ENCODE results near the gene SERTM1. TPM values are rescaled to one million over a fixed set of nuclear protein-coding genes. Genes with fewer than 3 reads are reported as not detected.

The SERTM1 gene
- total RNA-seq, 2 donors from 2014 or later = 0.26 TPM; not detected in 1

DNA sequence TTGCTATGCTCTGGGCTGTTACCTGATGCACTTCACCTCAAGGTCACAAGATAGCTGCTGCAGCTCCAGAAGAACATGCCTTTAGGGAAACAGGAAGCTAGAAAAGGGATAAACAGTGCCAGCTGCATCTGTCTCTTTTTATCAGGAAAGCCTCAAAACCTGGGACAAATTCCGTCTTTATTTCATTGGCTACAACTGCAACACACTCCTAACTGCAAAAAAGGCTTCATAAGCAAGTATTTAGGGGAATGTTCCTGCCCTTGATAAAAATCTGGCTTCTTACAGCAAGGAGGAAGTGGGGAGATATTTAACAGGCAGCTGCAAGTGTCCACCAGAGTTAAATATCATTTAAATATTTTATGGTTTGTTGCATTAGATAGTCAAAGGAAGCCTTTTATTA is 34.2 kb upstream of the SERTM1 start:
- Histone ChIP-seq H3K27me3 (no peaks in the 10 kb centered on the region), H3K4me3 (no peak overlapping the region), H3K9me3 (no peaks in the 10 kb centered on the region), H3K4me1 (no peaks in the 10 kb centered on the region), H3K27ac (no peak overlapping the region), H3K36me3 (replicated peaks in 1 of 2; ENCODE audit: insufficient read depth in 1 of 2, low read depth in 2 of 2) (no peaks in the 10 kb centered on the region)
- no peak for ATAC-seq
- WGBS, 2 donors = 17 to 27% methylated on average over 1 of the region's 1 CpG
- TF ChIP-seq, protein P1, sequence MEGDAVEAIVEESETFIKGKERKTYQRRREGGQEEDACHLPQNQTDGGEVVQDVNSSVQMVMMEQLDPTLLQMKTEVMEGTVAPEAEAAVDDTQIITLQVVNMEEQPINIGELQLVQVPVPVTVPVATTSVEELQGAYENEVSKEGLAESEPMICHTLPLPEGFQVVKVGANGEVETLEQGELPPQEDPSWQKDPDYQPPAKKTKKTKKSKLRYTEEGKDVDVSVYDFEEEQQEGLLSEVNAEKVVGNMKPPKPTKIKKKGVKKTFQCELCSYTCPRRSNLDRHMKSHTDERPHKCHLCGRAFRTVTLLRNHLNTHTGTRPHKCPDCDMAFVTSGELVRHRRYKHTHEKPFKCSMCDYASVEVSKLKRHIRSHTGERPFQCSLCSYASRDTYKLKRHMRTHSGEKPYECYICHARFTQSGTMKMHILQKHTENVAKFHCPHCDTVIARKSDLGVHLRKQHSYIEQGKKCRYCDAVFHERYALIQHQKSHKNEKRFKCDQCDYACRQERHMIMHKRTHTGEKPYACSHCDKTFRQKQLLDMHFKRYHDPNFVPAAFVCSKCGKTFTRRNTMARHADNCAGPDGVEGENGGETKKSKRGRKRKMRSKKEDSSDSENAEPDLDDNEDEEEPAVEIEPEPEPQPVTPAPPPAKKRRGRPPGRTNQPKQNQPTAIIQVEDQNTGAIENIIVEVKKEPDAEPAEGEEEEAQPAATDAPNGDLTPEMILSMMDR (IDR thresholded peaks at IDR 0.05) = no peak
- no peak for TF ChIP-seq POLR2A (IDR thresholded peaks at IDR 0.05)
- intact Hi-C loops (cut with DNase I) = no loop called here
- no peak for DNase-seq

DNA sequence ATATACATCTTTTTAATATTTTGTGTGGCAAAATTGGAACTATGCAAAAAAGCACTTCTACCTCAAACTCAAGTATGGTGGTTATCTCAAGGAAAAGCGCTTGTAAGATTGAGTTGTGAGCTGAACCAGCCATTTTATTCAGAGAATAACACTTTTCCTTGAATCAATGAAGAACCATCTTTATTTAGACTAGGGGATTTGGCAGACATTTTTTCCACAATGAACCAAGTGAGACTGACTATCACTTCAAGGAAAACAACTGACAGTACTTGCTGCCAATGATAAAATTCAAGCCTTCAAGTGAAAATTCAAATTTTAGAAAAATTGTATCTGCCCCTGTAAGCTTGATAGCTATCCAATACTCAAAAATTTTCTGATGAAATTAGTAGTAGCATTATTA is 23.2 kb upstream of the SERTM1 start:
- DNase-seq = no peak
- intact Hi-C loops (cut with DNase I) = no loop called here
- Histone ChIP-seq H3K4me3 (no peak overlapping the region), H3K27me3 (no peaks in the 10 kb centered on the region), H3K36me3 (replicated peaks in 1 of 2; ENCODE audit: insufficient read depth in 1 of 2, low read depth in 2 of 2) (no peaks in the 10 kb centered on the region), H3K4me1 (no peaks in the 10 kb centered on the region), H3K27ac (no peak overlapping the region), H3K9me3 (no peaks in the 10 kb centered on the region)
- TF ChIP-seq POLR2A (IDR thresholded peaks at IDR 0.05) = no peak
- TF ChIP-seq, protein P1 (IDR thresholded peaks at IDR 0.05) = no peak
- no peak for ATAC-seq
- WGBS, 2 donors = 61 to 71% methylated on average over 1 of the region's 1 CpG

DNA sequence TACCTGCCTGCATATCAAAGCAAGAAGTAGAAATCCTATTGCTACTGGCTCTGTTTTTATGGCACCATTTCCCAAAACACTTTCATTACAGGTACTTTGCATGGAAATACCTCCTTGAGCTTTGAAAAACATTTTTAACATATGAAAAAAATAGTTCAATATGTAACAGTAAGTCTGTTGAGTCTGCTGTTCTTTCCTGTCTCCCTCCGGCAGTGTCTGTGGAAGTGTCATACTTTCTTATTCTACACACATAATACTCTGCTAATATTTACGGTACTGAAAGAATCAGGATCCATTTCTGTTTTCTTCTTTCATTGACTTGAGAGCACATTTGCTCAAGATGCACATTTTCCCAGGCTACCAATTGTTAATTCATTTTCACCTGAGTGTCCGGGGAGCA is 8.2 kb upstream of the SERTM1 start:
- H3K9me3 ChIP-seq = no peaks in the 10 kb centered on the region
- no peak overlapping the region for H3K4me3 ChIP-seq
- no peaks in the 10 kb centered on the region for H3K36me3 ChIP-seq (replicated peaks in 1 of 2; ENCODE audit: insufficient read depth in 1 of 2, low read depth in 2 of 2)
- ATAC-seq (no peak), DNase-seq (no peak)
- no peaks in the 10 kb centered on the region for H3K27me3 ChIP-seq
- no peak overlapping the region for H3K27ac ChIP-seq
- WGBS, 2 donors = 44 to 46% methylated on average over 3 of the region's 3 CpGs
- TF ChIP-seq, protein P1 (IDR thresholded peaks at IDR 0.05) = no peak
- TF ChIP-seq POLR2A (IDR thresholded peaks at IDR 0.05) = no peak
- H3K4me1 ChIP-seq = no peaks in the 10 kb centered on the region
- intact Hi-C loops (cut with DNase I) = no loop called here

DNA sequence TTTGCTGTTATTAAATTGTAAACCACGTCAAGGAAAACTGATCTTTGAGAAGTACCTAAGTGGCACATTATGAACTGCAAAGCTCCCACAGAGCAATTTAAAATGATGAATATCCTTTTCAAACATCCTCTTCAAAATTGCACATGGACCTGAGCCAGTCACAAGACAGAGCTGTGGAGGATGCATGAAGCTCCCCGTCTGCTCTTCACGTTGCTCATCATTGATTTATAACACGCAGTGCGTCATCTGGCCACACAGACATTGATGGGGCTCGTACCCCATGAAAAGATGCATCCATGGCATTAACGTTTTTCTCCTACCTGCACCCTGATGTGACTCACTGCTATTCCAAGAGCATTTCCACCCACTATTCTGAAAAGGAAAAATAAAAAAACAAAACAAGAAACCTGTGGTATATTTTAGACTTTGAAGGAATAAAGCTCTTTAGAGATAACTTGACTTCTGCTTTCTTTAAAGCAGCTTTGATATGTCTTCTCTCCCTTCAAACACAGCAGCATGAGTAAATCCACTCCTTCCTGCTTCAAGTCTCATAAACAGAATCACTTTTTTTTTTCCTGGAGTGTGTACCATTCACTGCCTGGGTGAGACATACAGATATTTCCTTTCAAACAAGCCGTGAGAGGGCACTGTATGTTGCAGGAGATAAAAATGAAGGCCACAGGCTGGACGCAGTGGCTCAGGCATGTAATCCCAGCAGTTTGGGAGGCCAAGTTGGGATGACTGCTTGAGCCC is 7.2 kb upstream of the SERTM1 start:
- Histone ChIP-seq H3K36me3 (replicated peaks in 1 of 2; ENCODE audit: insufficient read depth in 1 of 2, low read depth in 2 of 2) (no peaks in the 10 kb centered on the region), H3K9me3 (no peaks in the 10 kb centered on the region), H3K4me3 (no peak overlapping the region), H3K4me1 (no peaks in the 10 kb centered on the region), H3K27me3 (no peaks in the 10 kb centered on the region), H3K27ac (no peak overlapping the region)
- 52 to 53% methylated on average over 9 of the region's 9 CpGs for WGBS, 2 donors
- intact Hi-C loops (cut with DNase I) = no loop called here
- TF ChIP-seq POLR2A (IDR thresholded peaks at IDR 0.05) = no peak
- TF ChIP-seq, protein P1 (IDR thresholded peaks at IDR 0.05) = no peak
- ATAC-seq (no peak), DNase-seq (no peak)

DNA sequence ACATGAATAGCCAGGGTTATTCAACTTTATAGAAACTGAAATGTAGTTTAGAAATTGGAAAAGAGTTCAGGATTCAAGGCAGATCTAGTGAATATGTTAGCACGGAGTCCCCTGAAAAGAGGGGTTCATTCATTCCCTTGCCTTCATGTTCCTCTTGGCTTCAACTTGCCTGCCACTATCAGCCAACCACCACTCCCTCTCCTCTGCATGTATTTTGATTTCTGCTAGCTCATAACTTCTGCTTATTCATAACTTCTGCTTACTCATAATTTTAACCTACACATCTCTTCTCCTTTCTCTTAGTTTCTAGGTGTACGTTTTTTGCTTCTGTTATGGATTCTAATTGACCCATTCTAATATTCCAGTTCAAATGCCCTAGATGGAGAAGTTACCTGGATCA is 5.5 kb upstream of the SERTM1 start:
- Histone ChIP-seq H3K4me1 (no peaks in the 10 kb centered on the region), H3K27me3 (no peaks in the 10 kb centered on the region), H3K4me3 (no peak overlapping the region), H3K27ac (no peak overlapping the region), H3K36me3 (replicated peaks in 1 of 2; ENCODE audit: insufficient read depth in 1 of 2, low read depth in 2 of 2) (no peaks in the 10 kb centered on the region), H3K9me3 (no peaks in the 10 kb centered on the region)
- ATAC-seq = no peak
- no peak for TF ChIP-seq POLR2A (IDR thresholded peaks at IDR 0.05)
- intact Hi-C loops (cut with DNase I) = no loop called here
- WGBS, 2 donors = 47 to 54% methylated on average over 2 of the region's 2 CpGs
- no peak for DNase-seq
